ENCODE data around the gene ST6GALNAC6. TPM values are rescaled to one million over a fixed set of nuclear protein-coding genes. Genes with fewer than 3 reads are reported as not detected.

Gene ST6GALNAC6
- total RNA-seq, 1 experiment from 2014 or later, result 24.5 TPM

GRCh38 chr9:127943731-127944144, 44.3 kb upstream of the ST6GALNAC6 start:
- Histone ChIP-seq H3K27me3 (ENCODE audit: insufficient read depth, low read length) (no peaks in the 10 kb centered on the region), H3K36me3 (ENCODE audit: control insufficient read depth in 1 of 2, insufficient read depth in 2 of 2, low read length in 2 of 2) (peaks cover 0 to 9% of the 10 kb centered on the region in 2 experiments; a peak in 2 of 4 replicates), H3K4me2 (ENCODE audit: low read length) (no peak overlapping the region), H3K4me1 (ENCODE audit: control insufficient read depth in 1 of 2, insufficient read depth in 2 of 2, low read length in 2 of 2) (peaks cover 10 to 21% of the 10 kb centered on the region in 2 experiments), H4K20me1 (ENCODE audit: insufficient read depth) (no peaks in the 10 kb centered on the region), H3K9me2 (ENCODE audit: insufficient read depth) (no peaks in the 10 kb centered on the region), H3K4me3 (replicated peaks in 1 of 2; ENCODE audit: low read depth in 1 of 2, low read length in 2 of 2) (no peak overlapping the region), H2AFZ (ENCODE audit: low read depth, low read length, poor library complexity, severe bottlenecking) (no peak overlapping the region), H3K9ac (ENCODE audit: low read length) (no peak overlapping the region), H3K27ac (ENCODE audit: low read depth, low read length) (peak overlapping the region; percentile 41), H3K79me2 (ENCODE audit: insufficient read depth, low read length) (no peaks in the 10 kb centered on the region), H3K9me3 (ENCODE audit: control insufficient read depth in 1 of 2, insufficient read depth in 1 of 2, low read depth in 1 of 2, low read length in 2 of 2) (no peaks in the 10 kb centered on the region)
- intact Hi-C loops (cut with micrococcal nuclease), result loop anchor here (1.0 to 2.0 kb wide), 3 partner anchors 92 to 174 kb away; no protein-coding TSS in a partner anchor
- DNase-seq (ENCODE audit: low read depth, low spot score) (peak; percentile 51), ATAC-seq (peak; percentile 91)
- ChIA-PET POLR2A (no interaction called here), RAD21 (ENCODE audit: low non-redundant PET in 1 of 2, low total read pairs in 2 of 2, uncharacterized antibody in 2 of 2, unreplicated experiment in 2 of 2) (interaction anchor here (0.6 to 2.1 kb wide), 3 partner anchors 91 to 96 kb away, joined by 6 to 11 read pairs (median 10); no protein-coding TSS in a partner anchor), CTCF (interaction anchor here (0.6 to 3.0 kb wide), 23 partner anchors 9 to 182 kb away, joined by 3 to 40 read pairs (median 4); partner anchors contain the start of genes NAIF1, PIP5KL1 and SLC25A25)
- TF ChIP-seq POLR2A (IDR thresholded peaks at IDR 0.05; ENCODE audit: borderline replicate concordance, extremely low read depth, insufficient read depth, insufficient read length) (no peak), CTCF (IDR thresholded peaks at IDR 0.05 in 2 of 3, conservative IDR thresholded peaks at IDR 0.05 in 1 of 3; ENCODE audit: borderline replicate concordance in 1 of 3, insufficient read depth in 1 of 3, low read depth in 2 of 3, low read length in 2 of 3) (peak in 2 of 3 experiments; percentile 93 to 95; a peak in 4 of 6 replicates)
- no TSS peak for BruUV-seq (replicated peaks)

GRCh38 chr9:127943011-127943662, 43.7 kb upstream of the ST6GALNAC6 start:
- peaks cover 0 to 9% of the 10 kb centered on the region in 2 experiments; a peak in 2 of 4 replicates for H3K36me3 ChIP-seq (ENCODE audit: control insufficient read depth in 1 of 2, insufficient read depth in 2 of 2, low read length in 2 of 2)
- ATAC-seq, result peak; percentile 10

More at GRCh38 chr9:127943011-127943662, 43.7 kb upstream of the ST6GALNAC6 start:
- Histone ChIP-seq H3K9me2 (ENCODE audit: insufficient read depth) (no peaks in the 10 kb centered on the region), H3K4me2 (ENCODE audit: low read length) (no peak overlapping the region), H3K9me3 (ENCODE audit: control insufficient read depth in 1 of 2, insufficient read depth in 1 of 2, low read depth in 1 of 2, low read length in 2 of 2) (no peaks in the 10 kb centered on the region), H3K4me1 (ENCODE audit: control insufficient read depth in 1 of 2, insufficient read depth in 2 of 2, low read length in 2 of 2) (peaks cover 10 to 21% of the 10 kb centered on the region in 2 experiments), H3K79me2 (ENCODE audit: insufficient read depth, low read length) (no peaks in the 10 kb centered on the region), H3K27ac (ENCODE audit: low read depth, low read length) (no peak overlapping the region; the same call in 1 of the 2 replicates), H3K27me3 (ENCODE audit: insufficient read depth, low read length) (no peaks in the 10 kb centered on the region), H3K9ac (ENCODE audit: low read length) (no peak overlapping the region), H3K4me3 (replicated peaks in 1 of 2; ENCODE audit: low read depth in 1 of 2, low read length in 2 of 2) (no peak overlapping the region), H2AFZ (ENCODE audit: low read depth, low read length, poor library complexity, severe bottlenecking) (no peak overlapping the region), H4K20me1 (ENCODE audit: insufficient read depth) (no peaks in the 10 kb centered on the region)
- ChIA-PET RAD21 (ENCODE audit: low non-redundant PET in 1 of 2, low total read pairs in 2 of 2, uncharacterized antibody in 2 of 2, unreplicated experiment in 2 of 2) (interaction anchor here (0.6 to 2.1 kb wide), 4 partner anchors 92 to 124 kb away, joined by 4 to 11 read pairs (median 7); partner anchors contain the start of gene NAIF1 (in 1 of the 2)), POLR2A (interaction anchor here (1.0 kb wide), 1 partner anchor 155 kb away, joined by 3 read pairs; no protein-coding TSS in a partner anchor), CTCF (interaction anchor here (0.6 to 3.0 kb wide), 27 partner anchors 9 to 182 kb away, joined by 3 to 40 read pairs (median 4); partner anchors contain the start of genes NAIF1, PIP5KL1 and SLC25A25)
- intact Hi-C loops (cut with micrococcal nuclease), result loop anchor here (1.0 to 2.0 kb wide), 3 partner anchors 92 to 174 kb away; no protein-coding TSS in a partner anchor
- DNase-seq (ENCODE audit: low read depth, low spot score), result no peak
- TF ChIP-seq POLR2AphosphoS5 (IDR thresholded peaks at IDR 0.05; ENCODE audit: low read depth, low read length) (no peak), CBX3 (IDR thresholded peaks at IDR 0.05; ENCODE audit: low read depth) (no peak), CEBPB (IDR thresholded peaks at IDR 0.05; ENCODE audit: low read depth) (no peak), REST (IDR thresholded peaks at IDR 0.05; ENCODE audit: low read depth) (no peak), ZFX (IDR thresholded peaks at IDR 0.05) (no peak)
- BruUV-seq (replicated peaks), result no TSS peak
